Upper lobe of right lung (tissue), 1 donor: ENCODE measurements around the gene ATG101. TPM values are rescaled to one million over a fixed set of nuclear protein-coding genes. Genes with fewer than 3 reads are reported as not detected.

ENCODE experiments used
- ATAC-seq: fragments of 200-7000 bp; cut with Tn5 transposase; one replicate; pipeline ENCODE4 v1.9.1; 2020; ENCODE audit warnings: mild to moderate bottlenecking, moderate library complexity
- DNase-seq: peaks from one replicate; pipeline ENCODE4 v3.0.0-alpha.2; 2020
- H3K27ac ChIP-seq: fragments of 200-600 bp; one replicate; pipeline ENCODE4 v1.8.0; 2022
- H3K27me3 ChIP-seq: fragments of 200-600 bp; one replicate; pipeline ENCODE4 v1.8.0; 2022; ENCODE audit warnings: mild to moderate bottlenecking
- H3K36me3 ChIP-seq: fragments of 200-600 bp; one replicate; pipeline ENCODE4 v1.8.0; 2022
- H3K4me1 ChIP-seq: fragments of 200-600 bp; one replicate; pipeline ENCODE4 v1.8.0; 2022
- H3K4me3 ChIP-seq: fragments of 200-600 bp; one replicate; pipeline ENCODE4 v1.8.0; 2022; ENCODE audit warnings: mild to moderate bottlenecking
- H3K9me3 ChIP-seq: fragments of 200-600 bp; one replicate; pipeline ENCODE4 v1.8.0; 2022
- intact Hi-C: fragments of 100-400 bp; cut with DNase I; formaldehyde crosslinking; loops from one replicate; pipeline ENCODE4 v1.11.0; 2022
- total RNA-seq: library from RNA; stranded (reverse); fragmentation: NEBNext Ultra II Directional; extraction: Animal tissue kit (Norgen Biotek cat#: 25700); gene quantifications from one replicate; pipeline ENCODE4 v1.2.1, GENCODE V29; 2021
- TF ChIP-seq, protein P1 (sequence below): fragments of 200-600 bp; IDR thresholded peaks from one replicate; pipeline ENCODE4 v1.8.0; 2022; ENCODE audit warnings: antibody characterized with exemption
- donor health status: DM: no; HTN: yes; CAD: no; lungs with severe emphysema.

ATG101 gene
- total RNA-seq, 1 donor from 2014 or later: 37.3 TPM

DNA sequence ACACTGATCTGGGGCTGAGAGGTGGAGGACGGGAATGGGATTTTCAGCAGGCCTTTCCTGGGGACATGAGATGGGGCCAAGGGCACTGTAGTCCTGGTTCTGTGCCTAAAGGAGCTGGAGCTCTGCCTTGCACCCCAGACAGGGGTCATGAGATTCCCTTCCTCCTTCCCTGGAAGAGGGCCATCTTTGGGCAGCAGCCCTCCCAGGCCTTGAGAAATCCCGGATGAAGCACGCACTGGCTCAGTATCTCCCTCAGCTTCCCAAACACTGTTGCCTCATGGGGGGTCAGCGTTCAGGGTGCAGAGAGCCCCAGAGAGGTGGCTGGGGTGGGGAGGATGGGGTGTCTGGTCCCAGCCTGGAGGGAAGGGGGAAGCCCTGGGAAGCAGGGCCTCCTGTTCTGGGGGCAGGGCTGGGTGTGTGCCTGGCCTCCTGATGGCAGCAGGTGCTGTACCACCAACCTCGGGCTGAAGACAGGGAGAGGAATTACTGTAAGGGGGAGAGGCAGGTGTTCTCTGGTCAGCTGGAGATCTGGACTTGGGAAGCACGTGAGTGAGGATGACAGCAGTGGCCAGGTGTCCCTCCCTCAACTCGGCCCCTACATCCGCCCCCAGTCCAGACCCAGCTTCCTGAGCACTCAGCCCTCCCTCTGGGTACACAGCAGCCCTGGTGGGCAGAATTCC is 26.9 kb upstream of the ATG101 start:
- H3K4me3 ChIP-seq: no peak overlapping the region
- no peaks in the 10 kb centered on the region for H3K36me3 ChIP-seq
- TF ChIP-seq, protein P1, sequence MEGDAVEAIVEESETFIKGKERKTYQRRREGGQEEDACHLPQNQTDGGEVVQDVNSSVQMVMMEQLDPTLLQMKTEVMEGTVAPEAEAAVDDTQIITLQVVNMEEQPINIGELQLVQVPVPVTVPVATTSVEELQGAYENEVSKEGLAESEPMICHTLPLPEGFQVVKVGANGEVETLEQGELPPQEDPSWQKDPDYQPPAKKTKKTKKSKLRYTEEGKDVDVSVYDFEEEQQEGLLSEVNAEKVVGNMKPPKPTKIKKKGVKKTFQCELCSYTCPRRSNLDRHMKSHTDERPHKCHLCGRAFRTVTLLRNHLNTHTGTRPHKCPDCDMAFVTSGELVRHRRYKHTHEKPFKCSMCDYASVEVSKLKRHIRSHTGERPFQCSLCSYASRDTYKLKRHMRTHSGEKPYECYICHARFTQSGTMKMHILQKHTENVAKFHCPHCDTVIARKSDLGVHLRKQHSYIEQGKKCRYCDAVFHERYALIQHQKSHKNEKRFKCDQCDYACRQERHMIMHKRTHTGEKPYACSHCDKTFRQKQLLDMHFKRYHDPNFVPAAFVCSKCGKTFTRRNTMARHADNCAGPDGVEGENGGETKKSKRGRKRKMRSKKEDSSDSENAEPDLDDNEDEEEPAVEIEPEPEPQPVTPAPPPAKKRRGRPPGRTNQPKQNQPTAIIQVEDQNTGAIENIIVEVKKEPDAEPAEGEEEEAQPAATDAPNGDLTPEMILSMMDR: no peak
- intact Hi-C loops: no loop called here
- no peak for ATAC-seq
- peak overlapping the region; percentile 78 for H3K27ac ChIP-seq
- no peak for DNase-seq
- no peaks in the 10 kb centered on the region for H3K9me3 ChIP-seq
- H3K4me1 ChIP-seq: peaks cover 50% of the 10 kb centered on the region
- H3K27me3 ChIP-seq: no peaks in the 10 kb centered on the region

DNA sequence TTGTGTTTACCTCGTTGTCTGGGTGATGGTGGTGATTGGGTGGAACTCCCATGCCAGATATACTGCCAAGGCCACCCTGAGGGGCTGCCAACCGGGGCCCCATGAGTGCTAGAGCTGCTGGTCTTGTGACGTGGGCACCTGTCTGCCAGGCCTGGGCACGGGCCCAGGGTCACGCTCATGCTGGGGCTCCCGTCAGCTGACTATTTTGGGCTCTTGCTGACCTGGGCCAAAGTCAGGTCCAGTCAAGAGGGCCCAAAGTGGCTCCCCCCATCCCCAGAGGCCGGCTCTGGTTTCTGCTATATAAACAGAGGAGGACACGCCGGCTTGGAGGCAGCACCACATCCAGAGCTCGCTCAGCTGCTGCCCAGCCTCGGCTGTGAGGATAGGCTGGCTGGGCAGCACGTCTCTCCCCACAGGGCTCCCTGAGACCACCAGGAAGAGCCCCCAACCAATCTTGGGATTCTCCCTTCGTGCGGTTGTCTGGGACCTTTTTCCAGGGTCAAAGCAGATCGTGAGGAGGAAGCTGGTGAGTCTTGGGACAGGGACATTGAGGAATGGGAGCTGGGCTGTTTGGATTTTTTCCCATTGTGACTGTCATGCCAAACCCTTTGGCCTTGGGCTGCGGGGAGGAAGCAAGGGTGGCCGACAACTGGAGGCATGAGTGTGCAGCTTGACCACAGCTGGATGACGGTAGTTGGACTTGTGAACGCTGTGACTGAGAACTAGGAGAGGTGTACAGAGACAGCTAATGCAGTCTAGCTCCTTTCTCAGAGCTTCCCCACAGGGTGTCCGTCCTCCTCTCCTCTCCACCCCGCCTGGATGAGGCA is 26.2 kb upstream of the ATG101 start:
- DNase-seq (no peak), ATAC-seq (no peak)
- no peak overlapping the region for H3K4me3 ChIP-seq
- TF ChIP-seq, protein P1: no peak
- H3K27me3 ChIP-seq: no peaks in the 10 kb centered on the region
- intact Hi-C loops: no loop called here
- H3K4me1 ChIP-seq: peaks cover 47% of the 10 kb centered on the region
- H3K36me3 ChIP-seq: no peaks in the 10 kb centered on the region
- peak overlapping the region; percentile 78 for H3K27ac ChIP-seq
- H3K9me3 ChIP-seq: no peaks in the 10 kb centered on the region

DNA sequence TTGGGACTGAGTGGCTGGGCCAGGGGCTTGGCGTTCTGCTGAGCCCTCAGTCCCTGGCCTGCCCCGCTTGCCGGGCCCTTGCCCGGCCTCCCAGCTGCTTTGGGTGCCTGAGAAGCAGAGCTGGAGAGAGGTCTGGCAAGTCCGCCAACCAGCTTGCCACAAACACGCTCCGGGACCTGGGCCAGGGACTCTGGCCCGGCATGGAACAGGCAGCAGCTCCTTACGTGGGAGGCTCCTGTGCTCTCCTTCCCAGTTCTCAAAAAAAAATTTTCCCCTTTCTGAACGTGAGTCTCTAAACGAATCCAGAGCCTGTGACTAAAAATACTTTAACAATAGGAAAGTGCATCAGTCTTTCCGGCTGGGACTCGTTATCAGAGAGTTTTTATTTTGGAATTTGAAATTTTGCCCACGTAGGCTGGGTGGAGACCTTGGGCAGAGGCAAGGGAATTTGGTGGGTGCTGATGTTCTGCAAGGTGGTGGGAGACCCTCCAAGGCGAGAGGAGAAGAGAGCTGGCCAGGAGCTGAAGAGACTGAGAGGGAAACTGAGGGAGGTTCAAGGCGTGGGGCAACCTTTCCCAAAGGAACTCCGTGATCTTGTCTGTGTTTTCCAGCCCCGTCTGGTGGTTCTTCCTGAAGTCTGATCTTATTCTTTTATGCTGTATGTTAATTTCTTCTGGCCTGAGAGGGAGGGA is 25.3 kb upstream of the ATG101 start:
- H3K4me1 ChIP-seq: peaks cover 45% of the 10 kb centered on the region
- H3K4me3 ChIP-seq: no peak overlapping the region
- H3K36me3 ChIP-seq: no peaks in the 10 kb centered on the region
- no peaks in the 10 kb centered on the region for H3K9me3 ChIP-seq
- H3K27ac ChIP-seq: peak overlapping the region; percentile 78
- ATAC-seq (peak; percentile 59), DNase-seq (peak; percentile 84)
- no peaks in the 10 kb centered on the region for H3K27me3 ChIP-seq
- TF ChIP-seq, protein P1: no peak
- intact Hi-C loops: no loop called here

DNA sequence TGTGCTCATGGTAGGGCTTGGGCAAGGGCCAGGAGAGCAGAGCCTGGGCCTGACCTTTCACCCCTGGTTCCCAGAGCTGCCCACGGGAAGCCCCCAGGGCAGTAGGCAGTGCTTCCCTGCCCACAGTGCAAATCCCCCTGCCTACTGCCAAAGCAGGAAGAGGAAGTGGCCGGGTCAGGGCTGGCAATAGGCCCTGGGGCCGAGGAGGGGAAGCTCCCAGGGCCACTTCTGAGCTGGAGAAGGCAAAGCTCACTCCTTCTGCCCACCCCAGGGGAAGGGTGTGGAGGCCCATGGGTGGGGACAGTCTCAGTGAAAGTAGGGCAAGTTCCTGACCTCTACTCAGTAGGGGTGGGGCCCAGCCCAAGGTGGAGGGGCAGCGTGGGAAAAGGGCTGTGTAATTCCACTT is 24.0 kb upstream of the ATG101 start:
- ATAC-seq: peak; percentile 68
- TF ChIP-seq, protein P1: no peak
- H3K4me3 ChIP-seq: no peak overlapping the region
- intact Hi-C loops: no loop called here
- no peaks in the 10 kb centered on the region for H3K36me3 ChIP-seq
- no peaks in the 10 kb centered on the region for H3K9me3 ChIP-seq
- no peaks in the 10 kb centered on the region for H3K27me3 ChIP-seq
- DNase-seq: peak; percentile 84
- peak overlapping the region; percentile 78 for H3K27ac ChIP-seq
- H3K4me1 ChIP-seq: peaks cover 56% of the 10 kb centered on the region

DNA sequence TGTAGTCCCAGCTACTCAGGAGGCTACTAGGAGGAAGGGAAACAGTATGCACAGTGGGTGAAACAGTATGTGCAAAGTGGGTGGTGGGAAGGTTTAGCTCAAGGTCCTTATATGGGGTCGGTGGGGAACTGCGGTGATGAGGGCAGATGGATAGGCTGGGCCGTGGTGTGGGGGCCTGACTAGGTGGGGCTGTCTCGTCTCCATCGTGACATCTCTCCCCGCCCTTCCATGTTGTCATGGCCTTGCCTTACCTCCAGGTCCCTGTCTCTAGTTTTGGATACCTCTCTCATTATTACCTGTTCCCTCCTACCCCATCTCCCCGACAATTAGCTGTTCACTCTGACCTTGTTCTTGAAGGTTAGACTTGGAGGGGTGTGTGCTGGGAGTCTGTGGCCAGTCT is 22.9 kb upstream of the ATG101 start:
- intact Hi-C loops: no loop called here
- Histone ChIP-seq H3K36me3 (no peaks in the 10 kb centered on the region), H3K4me1 (peaks cover 56% of the 10 kb centered on the region), H3K4me3 (no peak overlapping the region), H3K27ac (no peak overlapping the region), H3K9me3 (no peaks in the 10 kb centered on the region), H3K27me3 (no peaks in the 10 kb centered on the region)
- DNase-seq (no peak), ATAC-seq (no peak)
- TF ChIP-seq, protein P1: no peak
